SKM-1 treated with dmso at 0.1 percent for 144 hours (cell line): Measurements from ENCODE around the gene RARRES1.

ENCODE experiments used
- DNase-seq: peaks from one replicate; lab custom pipeline; 2025; ENCODE audit not compliant: unreplicated experiment; lab: John Stamatoyannopoulos, UW

Gene RARRES1

DNA sequence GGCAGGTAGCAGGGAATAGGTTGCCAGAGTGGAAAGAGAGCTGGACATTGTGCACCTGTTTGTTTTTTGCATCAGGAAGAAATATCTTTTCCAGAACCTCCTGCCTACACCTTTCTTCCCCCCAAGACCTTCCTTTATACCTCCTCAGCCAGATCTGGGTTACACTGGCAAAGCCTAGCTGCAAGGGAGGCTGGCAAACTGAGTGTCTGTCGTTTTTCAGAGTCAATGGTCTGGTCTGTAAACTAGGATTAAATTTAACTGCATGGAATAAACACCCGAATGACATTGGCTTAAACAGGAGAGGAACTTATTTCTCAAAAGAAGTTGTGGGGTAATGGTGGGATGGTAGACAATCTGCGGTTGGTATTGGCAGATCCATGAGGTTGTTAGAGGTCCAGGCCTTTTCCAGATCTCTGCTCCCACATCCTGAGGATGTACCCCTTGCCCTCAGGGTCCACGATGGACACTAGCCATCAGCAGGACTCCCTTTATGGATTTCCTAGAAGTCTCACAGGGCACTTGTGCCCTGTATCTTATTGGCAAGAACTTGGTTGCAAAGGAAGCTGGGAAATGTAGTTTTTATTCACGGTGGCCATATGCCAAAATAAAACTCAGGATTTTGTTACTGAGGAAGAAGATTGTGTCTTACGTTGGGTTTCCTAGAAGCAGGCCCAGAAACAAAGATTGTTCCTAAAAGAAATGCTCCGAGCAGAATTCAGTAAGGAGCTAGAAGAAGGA lies 3.2 kb upstream of the RARRES1 start:
- no peak for DNase-seq

GRCh38 chr3:158733656-158734055 lies 1.4 kb upstream of the RARRES1 start:
- no peak for DNase-seq

- no peak for DNase-seq
Observed at GRCh38 chr3:158732856-158733200, 571 bp upstream of the RARRES1 start.

GRCh38 chr3:158731486-158731885 lies 771 bp downstream of the RARRES1 start:
- no peak for DNase-seq

DNA sequence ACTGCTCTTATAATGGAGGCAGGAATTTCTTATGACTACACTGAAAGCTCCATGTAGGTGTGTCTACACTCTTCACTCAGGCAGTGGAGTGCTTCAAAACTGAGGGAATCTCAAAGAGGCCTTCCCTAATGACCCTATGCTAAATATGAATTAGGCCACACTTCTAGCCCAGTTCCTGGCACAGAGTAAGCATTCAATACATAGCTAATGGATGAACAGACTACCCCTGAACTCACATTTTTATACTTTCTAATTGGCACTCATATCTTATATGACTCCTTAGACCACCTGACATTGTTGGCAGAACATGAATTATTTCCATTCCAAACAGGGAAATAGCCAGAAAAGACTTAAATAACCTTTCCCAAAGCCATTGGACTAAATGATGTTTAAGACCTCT lies 3.4 kb downstream of the RARRES1 start:
- no peak for DNase-seq

DNA sequence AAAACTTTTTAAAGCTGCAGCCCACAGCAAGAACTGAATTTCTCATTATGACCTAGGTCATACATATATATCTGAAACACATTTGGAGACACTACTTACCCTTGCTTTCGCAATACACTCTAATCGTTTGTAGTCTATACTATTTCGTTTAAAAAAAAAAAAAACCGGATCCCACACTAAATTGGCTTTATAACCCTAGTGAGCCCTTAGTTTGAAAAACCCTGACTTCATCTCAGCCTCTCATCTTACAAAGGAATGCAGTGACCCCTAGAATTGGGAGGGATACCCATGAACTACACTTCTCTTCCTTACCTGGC lies 4.2 kb downstream of the RARRES1 start:
- DNase-seq: peak; percentile 52

DNA sequence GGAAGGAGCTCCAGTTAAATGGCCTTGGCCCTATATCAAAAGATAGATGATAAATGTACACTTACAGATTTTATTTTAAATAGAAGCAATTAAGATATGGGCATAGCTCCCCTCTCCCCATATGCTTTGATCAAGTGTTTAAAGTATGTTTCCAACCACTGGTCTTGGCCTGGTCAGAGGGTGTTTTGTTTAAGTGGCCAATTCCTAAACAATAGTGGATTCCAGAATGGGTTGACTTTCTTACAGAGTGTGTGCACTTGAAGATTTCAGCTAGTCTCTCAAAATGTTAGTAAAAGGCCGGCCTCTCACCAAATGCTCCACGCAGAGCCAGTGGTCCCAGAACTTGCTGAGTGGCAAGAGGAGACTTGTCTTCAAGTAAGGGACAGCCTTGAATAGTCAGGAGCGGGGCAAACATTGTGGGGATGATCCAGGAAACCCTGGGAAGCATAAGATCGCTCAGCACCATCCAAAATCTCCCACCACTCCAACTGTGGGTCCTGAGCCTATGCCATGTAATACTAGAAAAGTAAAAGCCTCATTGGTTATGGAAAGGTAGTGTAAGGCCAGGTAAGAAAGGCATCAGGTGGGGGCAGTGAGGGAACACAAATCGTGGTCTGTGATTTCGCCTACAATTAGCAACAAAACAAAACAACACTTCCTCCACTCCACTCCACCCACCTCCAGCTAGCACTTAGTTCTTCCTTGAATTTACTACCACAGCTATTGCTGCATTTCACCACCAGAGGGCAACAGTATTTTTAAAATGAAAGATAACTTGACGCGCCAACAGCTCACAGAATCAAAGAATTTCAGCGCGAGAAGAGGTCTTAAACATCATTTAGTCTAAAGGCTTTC lies 4.8 kb downstream of the RARRES1 start:
- DNase-seq: peak; percentile 66

- DNase-seq: no peak
Observed at GRCh38 chr3:158725348-158726011, 6.8 kb downstream of the RARRES1 start.

- no peak for DNase-seq
Observed at GRCh38 chr3:158723991-158724390, 8.3 kb downstream of the RARRES1 start.

DNA sequence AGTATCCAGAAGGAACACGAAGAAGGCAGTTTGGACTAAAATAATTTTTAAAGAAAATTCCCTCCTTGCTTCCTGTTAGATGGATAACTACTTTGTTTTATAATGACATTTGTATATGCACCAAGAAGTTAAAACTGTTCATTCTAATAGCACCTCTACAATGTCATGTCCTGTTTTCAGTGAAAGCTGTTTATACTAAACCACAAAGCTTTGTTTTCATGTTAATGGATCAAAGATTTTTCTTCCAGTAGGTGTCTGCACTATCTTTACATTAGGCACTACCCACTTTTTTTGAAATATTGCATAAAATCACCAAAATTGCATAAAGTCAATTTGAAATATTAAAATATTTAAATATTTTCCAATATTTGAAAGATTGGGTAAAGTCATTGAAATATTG lies 10.1 kb downstream of the RARRES1 start:
- DNase-seq: no peak

- DNase-seq: no peak
Observed at GRCh38 chr3:158718490-158719170, 13.6 kb downstream of the RARRES1 start.

GRCh38 chr3:158717576-158717975 lies 14.7 kb downstream of the RARRES1 start:
- no peak for DNase-seq

GRCh38 chr3:158713094-158713499 lies 19.2 kb downstream of the RARRES1 start:
- no peak for DNase-seq

- no peak for DNase-seq
Observed at GRCh38 chr3:158712443-158712842, 19.8 kb downstream of the RARRES1 start.

- DNase-seq: no peak
Observed at GRCh38 chr3:158711886-158712285, 20.4 kb downstream of the RARRES1 start.

DNA sequence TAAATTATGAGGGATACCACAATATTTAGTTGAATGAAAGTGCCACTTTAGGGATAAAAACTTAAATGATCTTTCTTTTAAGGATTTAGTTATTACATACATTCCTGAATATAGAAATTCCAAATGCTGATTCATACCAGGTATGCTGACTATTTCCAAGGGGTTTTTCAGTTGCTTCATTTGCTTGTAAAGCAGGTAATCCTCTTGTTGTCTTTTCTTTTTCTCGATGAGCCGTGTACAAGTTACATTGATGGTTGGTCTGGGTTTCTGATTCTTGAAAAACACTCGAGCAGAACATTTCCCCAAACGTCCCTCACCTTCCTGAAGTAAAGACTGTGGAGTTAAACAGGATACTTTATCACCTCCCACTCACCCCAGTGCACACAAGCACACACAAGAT lies 21.7 kb downstream of the RARRES1 start:
- no peak for DNase-seq

DNA sequence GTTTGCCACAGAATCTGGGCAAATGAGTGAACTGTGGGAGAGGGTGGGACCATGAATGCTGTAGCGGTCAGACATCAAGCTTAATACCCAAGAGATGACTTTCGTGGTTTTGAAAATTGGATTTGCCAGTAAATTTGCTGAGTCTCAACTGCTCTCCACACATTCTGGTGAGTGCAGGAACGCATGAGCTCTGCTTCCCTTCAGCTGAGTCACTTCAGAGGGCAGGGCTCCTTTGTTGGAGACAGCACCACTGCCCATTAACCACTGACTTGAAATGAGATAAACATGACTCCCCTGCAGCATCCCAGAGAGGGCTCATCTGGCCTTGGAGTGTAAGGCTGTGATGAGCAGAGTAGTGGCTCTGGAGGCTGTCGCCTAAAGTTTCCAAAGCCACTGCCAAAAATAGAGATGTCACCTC lies 22.6 kb downstream of the RARRES1 start:
- no peak for DNase-seq

DNA sequence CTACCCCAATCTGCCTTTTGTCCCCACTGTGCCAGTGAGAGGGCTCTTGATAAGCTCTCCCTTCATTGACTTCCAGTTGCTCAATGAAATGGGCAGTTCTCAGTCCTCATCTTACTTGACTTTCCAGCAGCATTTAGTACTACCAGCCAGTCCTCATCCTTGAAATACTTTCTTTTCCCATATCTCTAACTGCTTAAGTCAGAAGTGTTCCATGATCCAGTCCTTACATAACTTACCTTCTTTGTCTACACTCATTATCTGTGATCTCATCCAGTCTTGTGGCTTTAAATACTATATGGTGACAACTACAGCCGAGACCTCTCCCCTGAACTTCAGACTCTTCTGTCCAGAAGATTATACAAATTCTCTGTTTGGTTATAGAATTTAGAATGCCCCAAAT lies 28.7 kb downstream of the RARRES1 start:
- no peak for DNase-seq

DNA sequence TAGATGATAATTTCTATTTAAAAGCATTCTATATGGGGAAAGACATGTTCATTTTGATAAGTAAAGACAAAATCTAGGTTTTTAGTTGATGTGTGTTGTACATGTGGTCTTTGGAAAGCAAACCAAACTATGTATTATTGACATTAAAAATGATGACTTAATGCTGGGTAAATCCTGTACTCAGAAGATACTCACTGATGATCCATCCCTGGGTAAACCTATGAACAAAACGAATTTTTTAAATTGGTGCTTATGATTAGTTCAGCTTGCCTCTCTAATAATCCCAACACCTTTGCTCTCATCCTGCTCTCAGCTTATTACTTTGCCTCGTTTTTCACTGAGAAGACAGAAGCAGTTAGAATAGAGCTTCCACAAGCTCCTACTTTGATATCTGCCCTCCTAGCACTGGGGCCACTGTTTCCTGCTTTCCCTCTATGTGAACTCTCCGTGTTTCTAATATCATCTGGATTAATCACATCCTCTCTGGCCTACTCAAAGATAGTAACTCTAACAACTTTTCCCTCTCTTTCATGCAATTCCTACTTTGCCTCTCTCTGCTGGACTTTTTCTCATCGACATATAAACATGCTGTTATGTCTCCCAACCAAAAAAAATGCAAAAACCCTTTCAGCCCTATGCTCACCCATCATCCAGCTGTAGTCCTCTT lies 29.3 kb downstream of the RARRES1 start:
- no peak for DNase-seq

GRCh38 chr3:158701420-158702065 lies 30.7 kb downstream of the RARRES1 start:
- DNase-seq: no peak
